Islet of Langerhans (tissue), 1 donor: ENCODE results near the gene RBM20.
A peak's percentile ranks its signal among the peaks of the same experiment; 100 is the strongest.

Source experiments
- FAIRE-seq: peaks from one replicate; lab custom pipeline; 2011; peaks lifted over from hg19 to GRCh38; lab: Jason Lieb, UNC

The RBM20 gene

DNA sequence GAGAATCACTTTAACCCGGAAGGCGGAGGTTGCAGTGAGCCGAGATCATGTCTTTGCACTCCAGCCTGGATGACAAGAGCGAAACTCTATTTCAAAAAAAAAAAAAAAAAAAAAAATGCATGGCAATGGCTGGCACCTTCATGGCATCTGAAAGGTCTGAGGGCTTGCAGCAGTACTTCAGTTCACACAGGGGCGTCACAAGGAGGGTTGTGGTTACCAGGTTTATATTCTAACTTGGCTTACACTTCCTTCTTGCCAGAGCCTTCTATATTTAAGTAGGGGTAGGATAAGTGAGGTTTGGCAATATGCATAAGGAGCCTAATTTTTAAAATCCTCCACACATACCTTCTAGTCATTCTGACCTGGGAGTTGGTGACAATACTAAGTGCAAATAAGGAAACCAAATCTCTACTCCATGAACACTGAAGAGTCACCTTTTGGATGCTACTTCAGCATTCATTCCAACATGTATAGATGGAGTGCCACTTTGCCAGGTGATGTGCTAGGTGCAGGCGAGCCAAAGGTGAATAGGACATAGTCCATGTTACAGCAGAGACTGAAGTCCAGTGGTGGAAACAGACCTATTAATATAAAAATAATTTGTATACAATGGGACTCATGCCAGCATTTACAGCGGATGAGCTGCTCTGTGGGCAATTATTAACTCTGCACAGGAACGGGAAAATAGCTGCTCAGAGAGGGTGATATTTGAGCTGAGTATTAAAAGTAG, 169.8 kb downstream of the RBM20 start:
- FAIRE-seq, result no peak

DNA sequence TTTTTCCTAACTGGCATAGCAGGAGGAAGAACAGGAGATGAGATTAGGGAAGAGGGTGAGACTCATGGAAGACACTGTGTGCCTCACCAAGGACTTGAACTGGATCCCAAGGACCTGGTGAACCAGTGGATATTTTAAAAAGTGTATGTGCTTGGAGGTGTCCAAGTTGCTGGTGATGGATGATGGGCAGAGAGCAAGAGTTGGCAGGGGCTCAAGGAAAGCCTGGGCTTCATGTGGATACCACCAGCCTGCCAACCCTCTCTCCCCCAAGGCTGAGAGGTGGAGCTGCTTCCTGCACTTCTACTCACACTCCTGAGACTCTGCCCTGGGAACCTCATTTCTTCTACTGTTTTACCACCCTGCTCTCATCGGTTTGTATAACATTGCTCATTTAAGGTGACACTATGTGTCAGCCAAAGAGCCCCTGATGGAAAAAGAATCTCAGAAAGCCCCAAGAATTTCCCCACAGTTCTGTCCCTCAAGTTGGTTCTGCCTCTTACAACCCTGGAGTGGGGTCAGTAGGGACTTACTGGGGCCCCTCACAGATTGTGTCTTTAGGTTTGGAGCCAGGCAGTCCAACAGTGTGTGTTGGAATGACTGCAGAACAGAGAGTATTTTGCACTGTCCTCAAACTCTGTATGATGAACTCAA, 171.3 kb downstream of the RBM20 start:
- FAIRE-seq, result no peak

DNA sequence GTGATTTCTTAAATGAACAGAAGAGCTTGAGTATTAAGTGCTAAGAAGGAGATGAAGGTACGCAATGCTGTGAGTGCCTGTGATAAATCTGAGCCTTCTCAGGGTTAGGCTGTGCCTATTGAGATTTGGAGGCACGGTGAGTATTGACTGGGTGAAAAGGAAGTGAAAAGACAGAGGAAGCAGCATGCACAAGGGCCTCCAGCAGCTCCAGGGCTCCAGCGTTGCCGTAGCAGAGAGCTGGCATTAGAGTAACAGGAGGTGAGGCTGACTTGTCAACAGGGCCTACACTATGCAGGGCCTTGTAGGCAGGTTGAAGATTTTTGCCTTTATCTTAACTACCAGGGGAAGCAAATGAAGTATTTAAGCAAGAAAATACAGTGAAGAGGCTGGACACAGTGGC, 173.5 kb downstream of the RBM20 start:
- no peak for FAIRE-seq

DNA sequence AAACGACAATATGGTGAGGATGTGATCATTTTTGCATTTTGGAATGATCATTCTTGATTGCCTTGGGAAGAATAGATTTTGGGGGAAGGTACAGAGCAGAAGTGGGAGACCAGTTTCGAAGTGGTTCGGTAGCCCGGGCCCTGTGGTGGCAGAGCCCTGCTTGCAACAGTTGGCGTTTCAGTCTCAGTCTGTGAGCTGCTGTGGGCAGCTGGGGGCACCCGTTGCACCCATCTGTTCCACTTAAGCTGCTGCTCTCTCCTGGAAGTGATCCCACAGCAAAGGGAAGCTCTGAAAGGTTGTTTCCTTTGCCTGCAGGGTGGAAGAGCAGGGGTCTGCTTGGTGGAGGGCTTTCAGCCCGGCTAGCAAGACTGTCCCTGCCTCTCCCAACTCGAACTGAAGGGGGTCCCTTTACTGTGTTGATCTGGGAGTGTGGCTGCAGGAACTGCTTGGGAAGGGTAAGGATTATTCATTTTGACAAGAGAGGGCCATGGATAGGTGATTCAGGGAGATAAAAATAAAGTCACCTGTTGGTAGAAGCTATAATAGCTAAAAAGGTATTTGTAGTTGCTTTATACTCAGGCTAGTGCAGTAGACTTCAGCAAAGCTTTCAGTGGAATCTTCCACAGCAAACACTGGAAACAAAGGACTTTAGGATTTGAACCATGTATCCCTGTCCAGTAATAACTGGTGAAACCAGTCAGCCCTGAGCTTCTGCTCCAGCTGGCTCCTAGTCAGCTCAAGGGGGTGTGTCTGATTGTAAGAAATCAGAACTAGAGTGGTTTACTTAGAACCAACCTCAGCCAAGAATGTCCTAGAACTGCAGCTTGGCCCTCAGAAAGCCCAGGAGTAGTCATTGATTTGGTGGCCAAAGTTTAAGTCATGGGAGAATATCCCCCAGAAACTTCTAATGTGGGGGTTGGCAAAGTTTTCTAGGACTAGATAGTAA, 174.4 kb downstream of the RBM20 start:
- no peak for FAIRE-seq

DNA sequence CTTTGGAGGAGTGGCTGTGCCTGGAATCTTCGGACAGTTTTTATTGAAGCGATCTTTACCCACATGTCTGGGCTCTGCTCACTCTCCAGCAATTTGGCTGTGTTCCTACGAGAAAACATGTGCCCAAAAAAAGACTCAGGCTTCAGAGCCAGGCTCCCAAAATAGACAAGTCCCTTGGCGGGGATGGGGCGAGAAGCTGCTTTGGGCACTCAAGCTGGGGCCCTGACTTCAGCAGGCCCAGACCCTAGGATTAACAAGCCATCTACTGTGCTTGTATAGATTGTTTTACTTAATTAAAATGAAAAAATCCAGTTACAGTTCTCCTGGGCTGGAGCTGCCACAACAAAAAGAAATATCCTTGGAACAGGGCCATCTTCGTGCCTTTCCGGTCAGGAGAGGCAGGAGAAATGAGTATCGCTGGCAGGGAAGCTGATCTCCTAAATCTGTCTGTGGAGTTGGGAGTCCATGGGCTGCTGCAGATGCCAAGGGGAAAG, 176.2 kb downstream of the RBM20 start:
- FAIRE-seq, result no peak

DNA sequence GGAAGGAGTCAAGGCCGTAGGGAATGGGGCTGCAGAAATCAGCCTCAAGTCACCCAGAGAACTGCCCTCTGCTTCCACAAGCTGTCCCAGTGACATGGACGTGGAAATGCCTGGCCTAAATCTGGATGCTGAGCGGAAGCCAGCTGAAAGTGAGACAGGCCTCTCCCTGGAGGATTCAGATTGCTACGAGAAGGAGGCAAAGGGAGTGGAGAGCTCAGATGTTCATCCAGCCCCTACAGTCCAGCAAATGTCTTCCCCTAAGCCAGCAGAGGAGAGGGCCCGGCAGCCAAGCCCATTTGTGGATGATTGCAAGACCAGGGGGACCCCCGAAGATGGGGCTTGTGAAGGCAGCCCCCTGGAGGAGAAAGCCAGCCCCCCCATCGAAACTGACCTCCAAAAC, 177.4 kb downstream of the RBM20 start:
- FAIRE-seq, result no peak

DNA sequence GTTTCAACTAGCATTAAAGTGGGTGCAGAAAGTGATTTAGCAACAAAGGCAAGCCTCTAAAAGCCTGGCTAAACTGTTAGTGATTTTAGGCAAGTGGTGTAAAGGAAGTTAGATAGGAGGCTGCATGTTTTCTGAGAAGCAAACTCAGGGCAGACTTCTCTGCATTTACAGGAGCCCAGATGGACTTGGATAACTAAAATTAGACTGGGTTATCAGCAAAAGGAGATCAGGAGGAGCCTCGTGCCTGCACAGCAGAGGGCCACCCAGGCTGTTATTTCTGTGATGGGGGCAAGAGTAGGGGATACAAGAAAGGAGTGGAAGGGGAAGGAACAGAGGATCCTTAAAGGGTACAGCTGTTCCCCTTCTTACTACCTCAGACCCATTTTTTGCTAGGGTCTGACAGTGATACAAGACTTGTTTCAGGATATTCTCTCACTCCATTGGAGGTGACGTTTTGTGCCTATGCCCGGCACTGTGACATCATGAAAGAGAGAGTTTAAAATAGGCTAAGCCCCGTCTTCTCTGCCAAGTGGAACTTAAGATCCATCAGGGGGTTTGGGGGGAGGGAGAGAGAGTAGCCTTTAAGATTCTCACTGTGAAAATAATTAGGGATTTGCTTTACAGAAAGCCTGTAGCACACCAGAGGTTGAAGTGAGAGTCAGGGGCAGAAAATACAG, 178.0 kb downstream of the RBM20 start:
- FAIRE-seq, result no peak

DNA sequence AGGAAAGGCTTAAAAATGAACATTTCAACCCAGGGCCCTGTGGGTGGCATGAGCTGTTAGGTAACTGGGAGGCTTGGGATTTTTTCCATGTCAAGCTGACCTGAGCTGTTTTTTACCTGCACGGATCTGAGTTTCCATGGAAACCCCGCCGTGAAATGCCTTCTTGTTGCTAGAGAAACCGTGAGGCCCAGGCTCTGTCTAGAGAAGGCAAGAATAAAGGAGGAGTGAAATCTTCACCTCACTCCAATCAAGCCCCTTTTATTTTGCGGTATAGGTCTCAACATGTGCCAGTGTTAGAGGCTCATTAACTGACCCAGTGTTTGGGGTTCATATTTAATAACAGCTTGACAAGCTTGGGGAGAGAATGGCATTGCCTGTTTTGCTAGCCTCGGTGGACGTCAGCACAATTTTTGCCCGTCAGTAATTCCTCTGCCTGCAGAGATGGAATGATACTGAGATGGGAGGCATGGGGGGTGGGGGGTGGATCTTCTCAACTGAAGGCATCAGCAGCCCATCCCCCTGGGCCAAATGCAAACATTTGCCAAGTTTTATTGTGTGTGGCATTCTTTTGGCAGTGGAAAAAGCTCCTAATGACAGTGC, 178.7 kb downstream of the RBM20 start:
- FAIRE-seq, result peak; percentile 98

DNA sequence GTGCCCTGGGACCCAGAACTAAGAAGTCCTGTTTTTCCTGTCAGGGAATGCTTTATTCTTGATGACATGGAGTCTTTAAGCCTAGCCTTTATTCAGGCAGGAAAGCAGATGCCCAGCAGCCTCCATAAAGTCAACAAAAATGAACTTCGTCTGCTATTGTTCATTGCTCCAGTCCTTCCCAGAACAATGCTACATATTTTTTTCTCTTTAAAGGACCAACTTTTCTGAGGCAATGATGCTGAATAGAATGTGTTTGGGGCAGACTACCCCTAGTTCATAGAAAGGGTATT, 180.0 kb downstream of the RBM20 start:
- FAIRE-seq, result peak; percentile 13

DNA sequence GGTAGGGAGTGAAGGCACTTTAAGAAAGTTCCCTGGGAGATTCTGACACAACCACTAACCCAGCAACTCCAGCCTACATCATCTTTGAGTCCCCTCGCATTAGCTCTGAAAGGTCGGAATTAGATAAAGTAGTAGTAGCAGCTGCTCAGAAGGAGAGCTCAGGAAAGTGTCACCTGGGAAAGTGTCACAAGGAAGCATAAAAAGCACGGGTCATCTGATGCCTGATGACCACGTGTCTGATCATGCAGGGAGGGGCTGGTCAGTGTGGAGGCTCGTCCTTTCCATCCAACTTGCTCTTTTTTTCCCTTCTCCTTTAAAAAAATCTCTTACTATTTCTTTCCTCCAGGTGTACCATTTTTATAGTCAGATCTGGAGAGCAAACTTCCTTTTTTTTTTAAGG, 180.5 kb downstream of the RBM20 start:
- peak; percentile 9 for FAIRE-seq

DNA sequence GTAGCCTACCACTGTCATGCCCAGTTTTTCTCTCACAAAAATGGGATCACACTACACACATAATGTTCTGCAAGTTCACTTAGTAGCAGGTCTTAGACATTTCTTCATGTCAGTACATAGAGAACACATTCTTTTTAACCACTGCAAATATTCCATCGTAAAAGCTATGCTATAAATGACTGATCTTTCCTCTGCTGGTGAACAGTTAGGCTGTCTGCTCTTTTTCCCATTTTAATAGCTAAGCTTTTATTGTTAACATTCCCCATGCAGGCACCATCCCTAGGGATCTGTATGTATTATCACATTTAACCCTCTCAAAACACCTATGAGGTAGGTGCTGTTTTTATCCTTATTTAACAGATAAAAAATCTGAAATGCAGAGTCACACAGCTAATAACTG, 181.4 kb downstream of the RBM20 start:
- no peak for FAIRE-seq

DNA sequence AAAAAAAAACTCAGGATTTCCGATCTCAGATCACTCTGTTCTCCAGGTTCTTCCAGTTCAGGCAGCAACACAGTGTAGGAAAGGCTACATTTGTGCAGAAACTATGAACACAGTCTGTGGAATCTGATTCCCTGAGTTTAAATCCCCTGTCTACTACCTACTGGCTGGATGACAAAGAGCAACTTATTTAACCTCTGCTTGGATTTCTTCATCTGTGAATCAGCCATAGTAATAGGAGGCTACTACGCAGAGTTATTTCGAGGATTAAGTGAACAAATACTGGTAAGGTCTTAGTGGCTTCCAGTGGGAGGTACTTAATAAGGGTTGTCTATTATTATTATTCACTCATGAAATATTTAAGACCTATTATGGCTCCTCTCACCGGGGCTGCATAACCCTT, 183.3 kb downstream of the RBM20 start:
- FAIRE-seq, result no peak

DNA sequence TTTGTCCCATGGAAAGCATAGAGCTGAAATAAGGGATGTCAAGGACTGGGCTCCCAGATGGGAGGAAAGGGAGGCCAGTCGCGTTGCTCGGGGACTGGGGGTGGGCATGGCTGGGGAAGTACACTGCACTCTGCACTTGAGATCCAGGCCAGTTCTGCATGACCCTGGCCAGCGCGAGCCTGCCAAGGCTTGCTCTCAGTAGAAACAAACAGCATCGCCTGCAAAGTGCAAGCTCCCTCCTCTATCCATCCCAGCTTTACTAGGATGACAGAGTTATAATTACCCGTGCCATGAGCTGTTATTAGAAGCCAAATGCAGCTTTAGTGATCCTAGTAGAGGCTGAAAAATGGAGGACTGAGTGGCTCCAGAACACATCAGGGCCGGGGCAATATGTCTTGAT, 183.7 kb downstream of the RBM20 start:
- FAIRE-seq, result no peak

DNA sequence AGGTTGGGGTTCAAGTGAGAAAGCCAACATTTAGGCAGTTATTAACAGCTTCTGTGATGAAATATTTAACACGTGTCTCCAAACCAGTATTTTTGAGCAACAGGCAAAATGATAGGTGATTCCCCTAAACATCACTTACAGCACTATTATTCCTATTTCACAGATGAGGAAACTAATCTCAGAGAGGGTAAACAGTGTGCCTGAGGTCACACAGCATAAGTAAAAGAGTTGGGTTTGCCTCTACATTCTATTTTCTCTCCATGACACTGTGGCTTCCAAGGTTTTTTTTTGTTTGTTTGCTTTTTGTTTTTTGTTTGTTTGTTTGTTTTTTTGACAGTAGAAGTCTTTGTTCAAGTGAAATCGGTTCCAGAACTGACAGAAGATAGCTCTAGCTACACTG, 184.4 kb downstream of the RBM20 start:
- FAIRE-seq, result no peak

DNA sequence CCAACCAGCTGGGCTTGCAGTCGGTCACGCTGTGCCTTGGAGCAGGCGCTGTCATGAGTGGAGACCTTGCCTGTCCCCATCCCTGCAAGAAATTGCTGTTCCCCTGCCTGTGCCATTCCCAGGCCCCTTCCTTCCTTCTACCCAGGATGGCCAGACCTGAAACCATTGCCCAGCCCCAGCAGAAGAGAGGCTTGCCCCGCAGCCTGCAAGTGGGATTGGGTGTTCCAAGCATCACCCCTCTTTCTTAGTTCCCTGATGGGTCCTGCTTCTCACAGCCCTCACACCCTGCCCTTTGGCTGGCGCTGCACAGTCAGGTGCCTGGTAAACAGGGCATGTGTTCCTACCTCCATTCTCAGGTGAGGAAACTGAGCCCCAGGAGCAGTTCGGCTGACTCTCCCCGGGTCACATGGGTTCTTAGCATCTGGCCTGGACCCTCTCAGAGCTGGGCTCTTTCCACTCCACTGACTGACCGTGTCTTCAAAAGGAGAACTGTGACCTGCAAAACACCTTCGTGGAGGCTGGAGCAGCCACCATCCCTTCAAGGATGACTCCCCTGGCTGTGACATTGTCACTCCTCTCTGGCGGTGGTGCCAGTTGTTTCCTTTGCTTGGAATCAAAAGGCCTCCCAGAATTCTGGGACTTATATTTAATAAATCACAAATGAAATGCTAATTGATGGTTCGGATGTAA, 185.7 kb downstream of the RBM20 start:
- no peak for FAIRE-seq

DNA sequence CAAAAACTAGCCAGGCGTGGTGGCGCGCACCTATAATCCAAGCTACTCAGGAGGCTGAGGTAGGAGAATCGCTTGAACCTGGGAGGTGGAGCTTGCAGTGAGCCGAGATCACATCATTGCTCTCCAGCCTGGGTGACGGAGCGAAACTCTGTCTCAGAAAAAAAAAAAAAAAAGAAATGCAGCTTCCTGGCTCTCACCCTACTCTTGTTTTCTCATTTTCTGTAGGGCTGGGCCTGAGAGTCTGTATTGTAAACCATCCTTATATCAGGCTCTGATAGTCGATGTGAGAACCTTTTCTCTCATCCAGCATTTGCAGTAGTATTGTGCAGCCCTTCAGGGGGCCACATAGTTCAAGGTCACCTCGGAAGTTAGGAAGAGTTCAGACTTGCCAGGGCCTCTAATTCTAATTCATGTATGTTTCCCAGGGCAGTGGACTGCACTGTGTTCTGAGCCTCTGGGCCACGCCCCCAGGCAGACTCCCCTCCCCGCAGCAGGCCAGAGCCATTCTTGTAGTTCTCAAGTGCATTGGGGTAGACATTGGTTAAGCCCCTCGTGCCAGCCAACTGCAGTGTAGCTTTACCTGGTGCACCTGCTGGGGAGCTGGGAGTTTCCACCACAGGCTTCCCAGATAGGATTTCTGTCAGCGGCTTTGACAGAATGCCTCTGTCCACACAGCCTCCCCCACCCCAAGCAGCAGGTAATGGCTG, 189.3 kb downstream of the RBM20 start:
- no peak for FAIRE-seq

DNA sequence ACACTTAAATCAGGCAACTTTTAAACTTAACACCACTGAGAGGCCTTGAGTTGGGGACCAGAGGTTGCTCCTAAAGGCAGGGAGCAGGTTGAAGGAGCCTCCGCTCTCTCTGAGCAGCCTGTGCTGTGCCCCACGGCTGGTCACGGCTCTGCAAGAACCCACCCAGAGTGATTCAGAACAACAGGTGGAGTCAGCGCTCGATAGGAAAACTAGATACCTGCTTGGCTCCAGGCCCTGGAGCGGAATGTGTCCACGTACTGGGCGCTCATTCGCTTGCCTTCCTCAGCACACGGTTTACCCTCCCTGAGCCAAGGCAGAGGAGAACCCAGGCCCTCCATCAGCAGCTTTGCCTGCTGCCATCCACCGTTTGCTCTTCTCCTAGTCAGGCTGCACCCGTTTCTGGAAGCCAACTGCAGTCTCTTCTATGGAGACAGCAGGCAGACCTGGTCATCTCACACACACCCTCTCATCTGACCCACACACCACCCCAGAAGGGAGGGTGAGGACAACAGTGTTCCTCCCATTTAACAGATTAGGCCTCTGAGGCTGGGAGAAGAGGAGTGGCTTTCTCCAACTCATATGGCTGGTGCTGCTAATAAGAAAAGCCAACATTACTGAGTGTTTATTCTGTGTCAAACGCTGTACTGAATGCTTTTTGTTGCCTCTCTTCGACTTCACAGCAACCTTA, 189.9 kb downstream of the RBM20 start:
- peak; percentile 41 for FAIRE-seq

DNA sequence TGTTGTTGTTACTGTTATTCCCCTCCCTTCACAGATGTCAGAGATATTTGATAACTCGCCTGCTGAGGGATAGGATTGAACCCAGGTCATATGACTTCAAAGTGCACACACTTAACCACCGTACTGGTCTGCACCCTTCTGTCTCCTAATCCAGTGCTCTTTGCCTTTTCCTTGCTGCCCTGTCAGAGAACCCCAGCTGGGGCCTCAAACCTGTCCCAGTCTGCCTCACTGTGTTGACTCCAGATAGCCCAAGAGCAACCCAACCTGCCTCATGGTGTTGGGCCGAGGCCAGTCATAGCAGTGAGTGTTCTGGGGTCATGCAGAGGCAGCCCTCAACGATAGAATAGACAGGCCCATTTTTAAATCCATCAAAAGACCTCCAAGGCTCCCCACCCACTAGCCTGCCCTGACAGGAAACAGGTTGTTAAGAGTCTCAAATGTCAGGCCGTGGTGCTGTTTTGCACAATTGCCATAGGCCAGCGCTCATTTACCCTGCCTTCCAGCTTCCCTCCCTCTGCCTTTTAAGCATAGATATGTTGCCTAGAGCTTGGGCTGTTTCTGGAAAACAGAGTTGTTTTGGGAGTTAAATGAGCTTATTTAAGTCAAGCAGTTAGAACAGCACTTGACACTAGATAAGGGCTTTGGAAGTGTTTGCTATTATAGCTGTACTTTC, 190.6 kb downstream of the RBM20 start:
- no peak for FAIRE-seq

DNA sequence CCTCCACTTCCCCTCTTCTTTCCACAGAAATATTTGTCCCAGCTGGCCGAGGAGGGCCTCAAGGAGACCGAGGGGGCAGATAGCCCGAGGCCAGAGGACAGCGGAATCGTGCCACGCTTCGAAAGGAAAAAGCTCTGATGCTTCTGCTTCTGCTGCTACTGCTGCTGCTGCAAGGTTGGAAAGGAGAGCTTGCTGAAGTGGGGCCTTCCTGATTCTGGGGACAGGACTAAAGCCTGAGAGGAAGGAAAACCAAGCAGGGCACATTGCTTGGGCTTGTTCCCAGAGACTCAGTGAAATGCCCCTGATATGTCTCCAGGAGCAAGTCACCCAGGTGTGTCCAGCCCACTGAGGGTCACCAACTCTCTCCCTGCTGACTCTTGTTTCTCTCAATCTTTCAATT, 191.7 kb downstream of the RBM20 start:
- FAIRE-seq, result no peak

DNA sequence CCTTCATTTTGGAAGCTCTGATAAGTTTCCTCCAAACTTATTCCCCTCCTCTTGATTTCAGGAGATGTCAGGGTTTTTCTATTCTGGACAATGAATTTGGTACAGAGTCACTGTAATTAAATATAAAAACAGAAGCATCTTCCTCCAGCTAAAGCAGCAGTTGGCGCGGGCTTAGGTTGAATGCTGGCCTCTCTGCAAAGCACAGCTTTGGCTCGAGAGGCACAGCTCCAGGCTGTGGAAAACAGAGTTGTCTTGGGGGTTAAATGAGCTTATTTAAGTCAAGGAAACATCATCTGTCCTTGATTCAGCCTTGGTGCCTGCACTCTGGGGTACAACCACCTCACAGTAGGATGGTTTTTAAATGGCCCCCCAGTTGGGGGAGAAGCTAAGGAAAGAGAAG, 192.6 kb downstream of the RBM20 start:
- no peak for FAIRE-seq
